Right renal pelvis (tissue), 4 donors: ENCODE measurements around the gene MTHFD1L. TPM values are rescaled to one million over a fixed set of nuclear protein-coding genes. Genes with fewer than 3 reads are reported as not detected.

Source experiments
- DNase-seq, 4 donors: peaks; one replicate each; pipeline ENCODE4 v3.0.0-alpha.2; 2013; ENCODE audit warnings: low read depth in 4 of 4, low spot score in 3 of 4, missing footprints in 1 of 4
- polyA plus RNA-seq, 4 donors: library from polyadenylated mRNA; unstranded; fragments of 120-200 nt; gene quantifications; one replicate each; pipeline ENCODE4 v1.2.1, GENCODE V29; 2013; ENCODE audit not compliant: insufficient read length in 4 of 4

The MTHFD1L gene
- polyA plus RNA-seq, 4 donors = 16.2 to 19.4 (median 18.0) TPM

DNA sequence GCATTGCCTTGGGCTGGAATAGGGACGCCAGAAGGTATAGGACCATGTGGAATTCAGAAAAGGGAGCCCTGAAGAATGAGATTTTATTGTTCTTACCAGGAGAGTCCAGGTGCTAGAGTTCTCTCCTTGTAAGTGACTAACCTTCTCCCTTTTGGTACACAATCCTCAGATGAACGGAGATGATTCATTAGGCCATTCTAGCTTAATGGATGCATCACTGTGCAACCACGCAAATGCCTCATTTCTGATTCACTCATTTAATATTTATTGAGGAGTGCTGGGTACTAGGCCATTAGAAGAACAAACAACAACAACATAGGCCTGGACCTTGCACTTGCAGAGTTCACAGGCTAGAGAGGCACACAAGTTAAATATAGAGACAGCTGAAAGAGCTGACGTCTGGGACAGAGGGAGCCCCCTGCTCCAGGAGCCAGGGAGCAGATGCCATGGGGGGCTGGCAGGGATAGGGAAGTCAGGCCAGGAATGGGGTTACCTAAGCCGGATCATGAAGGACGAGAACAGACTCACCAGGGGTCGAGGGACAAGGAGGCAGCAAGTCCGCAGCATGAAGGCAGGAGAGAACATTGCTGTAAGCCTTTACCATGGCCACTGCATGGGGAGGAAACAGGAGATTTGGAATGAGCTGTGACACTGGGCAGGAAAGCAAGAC lies 194.7 kb downstream of the MTHFD1L start:
- no peak for DNase-seq

DNA sequence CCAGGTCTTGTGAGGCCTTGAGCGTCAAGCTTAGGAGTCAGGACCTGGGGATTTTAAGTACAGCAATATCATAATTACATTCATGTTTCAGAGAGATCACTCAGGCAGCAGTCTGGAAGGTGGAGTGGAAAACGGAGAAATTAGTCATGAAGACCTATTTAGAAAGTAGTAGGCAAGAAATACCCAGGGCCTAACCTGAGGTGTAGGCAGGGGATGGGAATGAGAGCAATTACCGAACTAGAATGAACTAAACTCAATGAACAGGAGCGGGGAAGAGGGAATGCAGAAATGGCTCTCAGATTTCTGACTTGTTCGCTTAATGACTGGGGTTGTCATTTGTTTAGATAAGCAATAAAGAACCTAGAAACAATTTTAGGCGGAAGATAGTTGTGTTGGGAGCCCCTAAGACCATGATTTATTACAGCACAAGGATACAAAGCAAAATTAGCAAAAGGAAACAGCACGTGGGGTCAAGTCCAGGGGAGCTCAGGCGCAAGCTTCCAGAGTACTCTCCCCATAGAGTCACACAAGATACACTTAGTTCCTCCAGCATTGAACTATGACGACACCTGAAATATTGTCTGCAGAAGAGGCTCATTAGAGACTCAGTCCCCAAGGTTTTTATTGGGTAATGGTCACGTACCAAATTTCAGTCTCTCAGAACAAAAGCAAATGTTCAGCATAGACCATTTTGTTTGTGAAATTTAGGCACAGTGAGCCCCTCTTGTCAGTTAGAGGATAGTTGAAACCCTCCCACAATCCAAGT lies 195.4 kb downstream of the MTHFD1L start:
- DNase-seq = no peak

DNA sequence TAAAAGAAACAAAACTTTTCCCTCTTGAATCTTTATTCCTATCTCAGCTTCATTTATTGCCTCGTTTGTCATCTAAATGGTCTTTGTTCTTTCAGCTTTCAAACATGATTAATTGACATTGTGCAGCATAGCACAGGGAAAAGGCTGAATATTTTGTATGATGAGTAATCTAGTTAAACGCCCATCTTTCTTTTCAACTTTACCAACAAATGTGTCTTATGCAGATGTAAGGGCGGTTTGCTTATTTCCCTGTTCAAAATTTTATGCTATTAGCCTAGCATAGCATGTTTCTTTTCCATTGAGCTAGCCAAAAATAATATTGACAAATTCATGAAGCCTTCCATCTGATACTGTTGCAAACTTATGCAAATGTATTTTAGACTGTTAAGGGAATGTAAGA lies 197.8 kb downstream of the MTHFD1L start:
- no peak for DNase-seq

DNA sequence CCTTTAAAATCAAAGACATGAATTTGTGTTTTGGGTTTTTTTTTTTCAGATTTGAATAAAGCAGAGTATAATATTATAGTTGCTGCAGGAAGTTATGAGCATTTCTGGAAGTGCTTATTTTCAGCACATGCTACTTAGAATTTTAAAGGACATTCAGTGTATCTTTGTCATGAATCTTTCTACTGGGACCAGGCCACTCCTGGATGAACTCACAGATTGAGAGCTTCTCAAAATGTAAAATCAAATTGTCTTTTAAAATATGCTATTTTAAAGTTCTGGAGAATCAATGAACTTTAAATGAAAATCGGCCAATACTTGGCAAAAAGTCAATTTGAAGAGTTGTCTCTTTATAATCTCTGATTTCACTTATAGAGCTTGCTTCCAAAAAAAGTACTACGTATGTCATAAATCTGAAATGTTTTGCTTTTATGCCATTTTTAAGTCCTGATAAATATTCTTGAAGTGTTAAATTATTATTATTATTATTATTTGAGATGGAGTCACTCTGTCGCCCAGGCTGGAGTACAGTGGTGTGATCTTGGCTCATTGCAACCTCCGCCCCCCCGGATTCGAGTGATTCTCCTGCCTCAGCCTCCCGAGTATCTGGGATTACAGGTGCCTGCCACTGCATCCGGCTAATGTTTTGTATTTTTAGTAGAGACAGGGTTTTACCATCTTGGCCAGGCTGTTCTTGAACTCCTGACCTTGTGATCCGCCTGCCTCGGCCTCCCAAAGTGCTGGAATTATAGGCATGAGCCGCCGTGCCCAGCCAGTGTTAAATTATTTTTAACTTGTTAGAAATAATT lies 198.5 kb downstream of the MTHFD1L start:
- no peak for DNase-seq

DNA sequence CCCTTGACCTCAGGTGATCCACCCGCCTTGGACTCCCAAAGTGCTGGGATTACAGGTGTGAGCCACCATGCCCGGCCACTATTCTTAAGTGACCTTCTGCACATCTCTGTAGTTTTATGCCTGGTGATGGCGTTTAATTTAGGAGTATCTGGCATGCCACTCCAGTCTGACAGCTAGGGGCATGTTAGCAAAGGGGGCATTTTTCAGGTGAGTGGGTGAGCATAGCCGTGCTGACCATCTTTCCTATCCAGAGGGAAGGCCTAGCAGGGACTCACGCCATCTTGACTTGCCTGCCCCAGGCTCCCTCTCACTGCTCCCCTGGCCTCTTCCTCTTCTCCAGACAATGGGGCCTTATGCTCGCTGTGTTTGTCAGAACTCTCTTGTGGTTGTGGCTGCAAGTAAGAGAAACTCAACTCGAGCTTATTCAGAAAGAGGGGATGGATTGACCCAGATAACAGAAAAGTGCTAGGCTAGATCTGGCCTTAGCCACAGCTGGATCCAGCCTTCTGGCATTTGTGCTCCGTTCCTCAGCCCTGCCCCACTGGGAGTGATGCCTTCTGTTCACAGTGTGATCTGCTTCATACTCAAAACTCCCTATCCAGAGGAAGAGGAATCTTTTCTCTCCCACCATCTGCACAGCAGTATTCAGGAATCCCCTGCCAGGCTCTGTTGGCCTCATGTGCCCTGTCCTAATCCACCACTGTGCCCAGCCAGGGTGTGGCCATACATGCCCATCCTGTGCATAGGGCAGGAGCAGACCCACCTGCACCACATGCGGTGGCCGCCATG lies 199.7 kb downstream of the MTHFD1L start:
- no peak for DNase-seq

DNA sequence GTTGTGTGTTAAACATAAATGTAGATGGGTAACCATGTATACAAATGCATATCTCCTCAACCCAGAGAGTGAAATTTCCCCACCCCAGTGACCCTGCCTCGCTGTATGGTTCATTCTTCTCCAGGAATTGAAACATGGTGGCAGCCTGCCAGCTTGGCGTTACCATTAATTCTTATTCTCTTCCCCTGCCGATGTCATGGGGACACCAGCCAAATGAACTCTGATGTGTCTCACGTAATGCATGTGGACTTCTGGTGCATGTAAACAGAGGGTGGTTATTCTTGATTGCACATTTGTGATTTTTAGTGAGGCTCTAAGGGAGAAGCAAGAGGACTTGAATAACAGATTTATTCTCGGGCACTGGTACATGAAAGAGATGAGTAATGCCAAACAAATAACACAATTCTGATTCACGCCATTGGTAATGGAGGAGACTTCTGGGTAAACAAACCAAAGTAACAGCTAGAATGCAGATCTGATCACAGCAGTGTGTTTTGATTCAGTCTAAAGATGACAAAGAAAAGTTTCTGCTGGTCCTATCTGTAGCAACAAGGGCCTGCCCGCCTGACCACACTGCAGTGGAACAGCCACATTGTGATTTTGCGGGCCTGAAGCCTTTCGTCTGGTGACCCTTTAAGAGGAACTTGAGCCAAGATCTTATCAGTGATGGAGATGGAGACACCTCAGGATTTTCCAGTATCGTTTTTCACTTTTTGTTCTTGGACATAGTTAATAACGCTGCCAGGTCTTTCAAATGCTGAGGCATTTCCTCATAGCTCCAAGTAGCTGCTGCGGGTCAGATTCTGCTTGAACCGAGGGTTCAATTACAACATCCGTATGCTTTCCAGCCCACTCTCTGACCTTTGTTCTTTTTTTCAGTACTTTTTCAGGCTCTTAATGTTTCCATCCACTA lies 202.4 kb downstream of the MTHFD1L start:
- no peak for DNase-seq

DNA sequence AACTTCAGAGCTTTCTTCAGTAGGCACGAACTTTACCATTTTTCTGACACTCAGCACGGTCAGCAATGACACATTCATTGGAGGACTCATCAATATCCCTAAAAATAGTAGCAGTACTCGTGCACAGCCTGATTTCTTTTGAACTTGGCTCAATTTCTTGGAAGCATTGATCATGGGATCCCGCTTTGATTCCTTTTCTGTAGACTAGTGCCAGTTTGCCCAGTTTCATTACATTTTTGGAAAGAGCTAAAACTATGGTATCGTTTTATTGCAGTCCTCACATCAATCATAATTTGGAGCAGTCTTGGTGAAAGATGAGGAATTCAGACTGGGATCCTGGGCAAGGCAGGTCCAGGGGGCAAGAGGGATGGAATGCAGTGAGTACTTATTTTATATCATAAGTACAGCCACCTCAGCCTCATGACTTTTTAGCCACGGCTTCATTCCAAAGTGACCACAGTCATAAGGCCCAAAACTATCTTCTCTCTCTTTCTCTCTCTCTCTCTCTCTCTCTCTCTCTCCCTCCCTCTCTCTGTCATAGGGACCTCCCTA lies 203.3 kb downstream of the MTHFD1L start:
- DNase-seq = no peak

DNA sequence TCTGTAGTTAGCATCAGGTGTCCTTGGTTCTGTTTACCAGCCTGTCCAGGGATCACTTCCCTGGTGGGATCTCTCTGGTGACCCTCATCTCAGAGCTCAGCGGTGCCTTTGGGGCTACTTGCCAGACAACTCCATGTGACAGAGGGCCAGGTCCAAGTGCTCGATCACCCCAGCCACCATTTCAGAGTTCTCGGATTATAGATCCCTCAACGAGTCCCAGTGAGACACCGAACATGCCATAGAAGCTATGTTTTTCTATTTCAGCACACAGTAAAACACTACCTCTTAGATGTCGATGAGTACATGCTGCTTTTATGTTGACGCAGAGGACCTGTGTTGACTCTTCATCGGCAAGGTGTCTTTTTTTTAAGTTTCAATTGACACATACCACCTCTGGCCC lies 204.1 kb downstream of the MTHFD1L start:
- DNase-seq = no peak

DNA sequence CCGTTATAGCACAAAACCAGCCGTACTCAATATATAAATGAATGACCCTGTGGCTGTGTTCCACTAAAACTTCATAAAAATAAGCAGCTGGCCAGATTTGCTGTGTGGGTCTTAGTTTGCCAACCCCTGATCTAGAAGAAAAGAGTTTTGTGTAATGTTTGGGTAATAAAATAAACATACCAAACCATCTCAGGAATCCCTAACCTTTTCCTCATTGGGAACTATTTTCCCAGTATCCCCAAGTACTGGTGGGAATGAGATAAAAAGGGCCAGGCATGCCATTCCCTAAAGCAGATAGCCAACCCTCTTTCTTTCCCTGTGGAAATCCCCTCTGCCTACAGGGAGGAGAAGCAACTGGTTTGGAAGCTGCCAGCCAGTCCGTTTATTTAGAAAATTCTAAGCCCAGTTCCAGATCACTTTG lies 205.1 kb downstream of the MTHFD1L start:
- DNase-seq = no peak

DNA sequence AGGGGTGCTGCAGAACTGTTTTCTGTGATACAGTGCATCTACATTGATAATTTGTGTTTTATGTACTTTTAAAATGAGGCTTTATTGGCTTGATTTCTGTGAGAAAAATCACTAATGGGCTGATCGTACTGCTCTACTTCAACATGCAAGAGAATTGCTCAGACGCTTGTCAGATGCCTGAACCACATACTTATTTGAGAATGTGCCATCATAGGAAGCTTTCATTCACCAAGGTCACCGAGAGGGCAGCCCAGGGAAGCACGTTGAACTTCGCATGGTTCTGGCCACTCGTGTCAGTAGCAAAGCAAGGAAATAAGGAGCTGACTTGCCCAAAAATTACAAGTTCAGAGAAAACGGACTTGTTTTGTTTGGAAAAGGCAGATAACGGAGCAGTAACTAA lies 205.8 kb downstream of the MTHFD1L start:
- no peak for DNase-seq

DNA sequence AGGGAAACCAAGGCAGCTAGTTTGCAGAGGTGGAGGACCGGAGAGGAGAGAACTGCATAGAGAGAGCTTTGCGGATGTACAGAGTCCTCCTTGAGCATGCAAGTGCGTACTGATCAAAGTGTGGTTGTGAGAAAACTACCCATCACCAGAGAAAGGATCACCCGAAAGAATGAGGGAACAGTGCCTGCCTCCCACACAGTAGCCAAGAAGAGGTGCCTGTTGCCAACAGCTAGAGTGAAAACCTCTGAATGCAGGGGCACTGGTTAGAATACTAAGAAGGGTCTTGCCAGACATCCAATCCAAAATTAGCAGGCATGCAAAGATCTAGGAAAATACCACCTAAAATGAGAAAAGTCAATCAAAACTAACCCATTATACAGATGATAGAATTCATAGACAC lies 207.6 kb downstream of the MTHFD1L start:
- no peak for DNase-seq

DNA sequence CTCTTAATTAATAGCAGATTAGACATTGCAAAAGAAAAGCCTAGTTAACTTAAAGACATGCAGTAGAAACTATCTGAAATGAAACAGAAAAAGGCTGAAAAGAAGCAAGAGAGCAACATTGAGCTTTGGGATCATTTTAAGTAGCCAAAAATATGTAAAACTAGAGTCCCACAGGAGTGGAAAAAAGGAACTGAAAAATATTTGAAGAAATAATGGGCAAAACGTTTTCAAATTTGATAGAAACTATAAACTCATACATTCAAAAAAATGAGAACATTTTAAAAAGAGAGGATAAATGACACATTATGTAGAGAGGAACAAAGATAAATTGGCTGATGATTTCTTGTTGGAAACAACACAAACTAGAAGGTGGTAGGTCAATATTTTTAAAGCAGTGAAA lies 208.2 kb downstream of the MTHFD1L start:
- DNase-seq = no peak

DNA sequence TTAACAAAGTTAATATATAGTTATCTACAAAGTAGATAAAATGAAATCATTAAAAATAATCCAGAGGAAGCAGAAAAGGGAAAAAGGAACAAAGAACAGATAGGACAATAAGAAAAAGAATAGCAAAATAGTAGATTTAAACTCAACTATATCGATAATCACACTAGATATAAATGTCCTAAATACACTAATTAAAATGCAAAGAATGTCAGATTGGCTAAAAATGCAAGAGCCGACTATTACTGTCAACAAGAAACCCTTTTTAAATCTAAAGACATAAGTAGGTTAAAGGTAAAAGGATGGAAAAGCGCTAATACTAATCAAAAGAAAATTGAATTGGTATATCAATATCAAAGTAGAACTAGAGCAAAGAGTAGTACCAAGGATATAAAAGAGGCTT lies 209.5 kb downstream of the MTHFD1L start:
- no peak for DNase-seq

DNA sequence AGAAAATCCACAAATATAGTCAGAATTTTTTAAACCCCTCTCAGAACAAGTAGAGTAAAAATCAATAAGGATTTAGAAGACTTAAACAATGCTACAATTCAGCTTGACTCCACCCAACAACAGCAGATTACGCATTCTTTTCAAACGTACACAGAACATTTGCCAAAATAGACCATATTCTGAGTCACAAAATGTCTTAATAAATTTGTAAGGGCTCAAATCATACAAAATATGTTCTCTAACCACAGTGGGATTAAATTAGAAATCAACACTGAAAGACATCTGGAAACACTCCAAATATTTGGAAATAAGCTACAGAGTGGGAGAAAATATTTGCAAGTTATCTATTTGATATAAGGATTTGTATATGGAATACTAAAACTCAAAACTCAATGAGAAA lies 210.0 kb downstream of the MTHFD1L start:
- no peak for DNase-seq

DNA sequence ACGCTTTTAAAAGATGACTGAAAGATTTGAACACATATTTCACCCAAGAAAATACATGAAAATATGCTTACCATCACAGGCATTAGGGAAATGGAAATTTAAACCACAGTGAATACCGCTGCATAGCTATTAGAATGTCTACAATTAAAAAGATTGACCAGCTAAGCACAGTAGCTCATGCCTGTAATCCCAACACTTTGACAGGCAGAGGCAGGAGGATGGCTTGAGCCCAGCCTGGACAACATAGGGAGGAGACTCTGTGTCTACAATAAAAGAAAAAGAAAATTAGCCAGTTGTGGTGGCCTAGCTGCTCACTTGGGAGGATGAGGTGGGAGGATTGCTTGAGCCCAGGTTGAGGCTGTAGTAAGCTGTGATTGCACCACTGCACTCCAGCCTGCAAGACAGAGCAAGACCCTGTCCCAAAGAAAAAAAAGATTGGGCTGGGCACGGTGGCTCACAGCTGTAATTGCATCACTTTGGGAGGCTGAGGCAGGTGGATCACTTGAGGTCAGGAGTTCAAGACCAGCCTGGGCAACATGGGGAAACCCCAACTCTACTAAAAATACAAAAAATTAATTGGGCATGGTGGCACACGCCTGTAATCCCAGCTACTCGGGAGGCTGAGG lies 210.5 kb downstream of the MTHFD1L start:
- DNase-seq = no peak

DNA sequence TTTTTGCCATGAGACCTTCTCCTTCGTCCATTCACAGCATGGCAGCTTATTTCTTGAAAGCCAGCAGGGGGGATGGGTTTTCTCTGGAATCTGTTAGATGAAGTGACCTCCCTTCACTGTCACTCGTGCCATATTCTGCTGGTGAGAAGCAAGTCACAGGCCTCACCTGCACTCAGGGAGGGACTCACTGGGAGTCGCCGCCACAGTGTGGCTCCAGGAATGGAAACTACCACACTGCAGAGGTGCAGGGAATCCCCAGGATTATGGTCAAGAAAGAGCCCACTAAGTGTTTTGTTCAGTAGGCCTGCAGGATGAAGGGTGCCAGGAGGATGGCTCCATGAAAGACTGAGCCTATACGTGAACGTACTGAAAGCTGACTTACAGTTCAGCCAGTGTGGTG lies 213.2 kb downstream of the MTHFD1L start:
- no peak for DNase-seq

DNA sequence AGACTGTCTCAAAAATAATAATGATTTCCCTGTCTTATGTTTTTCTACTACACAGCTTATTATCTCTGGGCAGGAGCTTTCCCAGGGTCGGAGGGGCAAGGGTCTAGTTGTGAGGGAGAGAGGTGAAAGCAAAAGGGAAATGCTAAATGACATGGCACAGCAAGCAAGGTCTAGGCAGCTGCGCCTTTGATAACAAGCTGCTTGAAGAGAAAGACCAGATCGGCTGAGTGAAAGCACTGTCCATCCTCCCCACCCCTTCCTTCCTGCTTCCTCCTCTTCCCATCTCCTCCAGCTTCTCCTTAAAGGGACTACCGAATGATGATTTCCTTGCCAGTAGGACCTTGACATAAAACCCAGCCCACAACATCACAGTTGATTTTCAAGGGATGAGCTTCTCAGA lies 216.2 kb downstream of the MTHFD1L start:
- no peak for DNase-seq

DNA sequence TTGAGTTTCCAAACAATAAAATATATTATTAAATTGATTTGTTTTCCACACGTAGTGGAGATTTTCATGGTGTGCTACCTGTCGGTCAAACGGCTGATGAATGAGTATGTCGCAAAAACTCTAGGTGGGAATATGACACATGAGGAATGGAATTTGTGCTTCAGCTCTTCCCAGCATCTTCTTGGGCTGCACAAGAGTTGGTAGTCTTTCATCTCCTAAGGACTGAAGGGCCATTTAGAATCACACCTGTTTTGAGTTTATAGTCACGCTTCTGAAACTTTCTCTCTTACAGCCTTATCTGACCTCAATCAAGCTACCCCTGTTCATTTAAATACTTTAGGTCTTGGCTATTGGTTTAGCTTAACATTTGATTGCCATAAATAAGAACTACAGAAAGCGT lies 216.6 kb downstream of the MTHFD1L start:
- no peak for DNase-seq

DNA sequence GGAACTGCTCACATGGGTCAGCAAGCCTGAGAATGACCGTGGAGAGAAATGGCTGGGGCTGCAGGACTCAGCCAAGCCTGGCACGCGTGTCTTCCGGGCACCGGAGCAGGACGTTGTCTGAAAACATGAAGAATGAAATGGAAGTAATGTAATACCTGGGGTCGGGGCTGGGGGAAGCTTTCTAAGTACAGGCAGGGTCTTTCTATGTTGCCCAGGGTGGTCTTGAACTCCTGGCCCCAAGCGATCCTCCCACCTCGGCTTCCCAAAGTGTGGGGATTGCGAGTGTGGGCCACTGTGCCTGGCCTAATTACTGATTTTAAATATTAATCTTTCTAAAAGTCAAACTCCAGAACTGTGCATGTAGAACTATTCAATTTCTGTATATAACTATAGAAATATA lies 218.8 kb downstream of the MTHFD1L start:
- no peak for DNase-seq
